Measurements from ENCODE around the gene GPBP1L1.

DNA sequence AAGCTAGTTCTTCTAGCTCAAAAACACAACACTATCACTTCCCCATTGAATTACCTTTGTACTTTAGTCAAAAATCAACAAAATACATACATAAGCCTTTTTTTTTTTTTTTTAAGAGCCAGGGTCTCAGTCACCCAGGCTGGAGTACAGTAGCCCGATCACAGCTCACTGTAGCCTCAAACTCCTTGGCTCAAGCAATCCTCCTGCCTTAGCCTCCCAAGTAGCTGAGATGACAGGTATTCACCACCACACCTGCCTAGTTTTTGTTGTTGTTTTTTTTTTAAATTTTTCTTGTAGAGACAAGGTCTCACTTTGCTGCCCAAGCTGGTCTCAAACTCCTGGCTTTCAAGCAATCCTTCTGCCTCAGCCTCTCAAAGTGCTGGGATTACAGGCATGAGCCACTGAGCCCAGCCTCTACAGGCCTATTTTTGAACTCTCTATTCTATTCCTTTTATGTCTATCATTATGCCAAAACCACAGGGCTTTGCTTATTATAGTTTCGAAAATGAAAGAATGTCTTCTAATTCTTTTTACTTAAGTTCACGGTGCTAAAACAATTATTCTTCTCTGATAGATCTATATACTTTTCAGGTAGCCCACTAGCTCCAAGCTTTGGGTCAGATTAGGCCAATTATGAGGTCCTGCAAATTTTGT is 29.6 kb downstream of the GPBP1L1 start:
- TF ChIP-seq CTCF (IDR thresholded peaks at IDR 0.05) (no peak), POLR2A (IDR thresholded peaks at IDR 0.05) (no peak), EP300 (IDR thresholded peaks at IDR 0.05) (no peak)

Data from tibial nerve (tissue), 4 donors.